Breast epithelium (tissue), 4 donors: Measurements from ENCODE around the gene SUPT20HL2. TPM values are rescaled to one million over a fixed set of nuclear protein-coding genes. Genes with fewer than 3 reads are reported as not detected.
"Not testable (repeated sequence)": the region's sequence is repeated elsewhere in the genome, so short reads cannot be mapped to it uniquely, and the experiment has no call there.

Experiments used
- DNase-seq, 2 donors: peaks; one replicate each; pipeline ENCODE4 v3.0.0-alpha.2; 2019; ENCODE audit warnings: low spot score in 2 of 2
- H3K27ac ChIP-seq, 2 donors: fragments of 200-600 bp; sonication (generic) in 1 of 2; one replicate each; pipeline ENCODE4 v1.5.1; 2016 to 2019; ENCODE audit warnings: mild to moderate bottlenecking in 1 of 2
- H3K27me3 ChIP-seq, 2 donors: fragments of 200-600 bp; sonication (generic) in 1 of 2; one replicate each; pipeline versions ENCODE4 v1.5.1 to v1.6.0; 2017 to 2019; ENCODE audit warnings: control low read depth in 1 of 2, mild to moderate bottlenecking in 1 of 2
- H3K36me3 ChIP-seq: fragments of 200-600 bp; one replicate; pipeline ENCODE4 v1.5.1; 2019
- H3K4me1 ChIP-seq, 2 donors: fragments of 200-600 bp; sonication (generic); one replicate each; pipeline ENCODE4 v1.5.1; 2016 to 2019; ENCODE audit warnings: control low read depth in 1 of 2
- H3K4me3 ChIP-seq, 3 donors: fragments of 200-600 bp; sonication (generic); 1 replicate in 2 of 3; 2 replicates in 1 of 3; pipeline ENCODE4 v1.5.1; 2016 to 2019; ENCODE audit warnings: mild to moderate bottlenecking in 3 of 3, moderate library complexity in 2 of 3
- H3K9me3 ChIP-seq, 2 donors: fragments of 200-600 bp; sonication (generic) in 1 of 2; one replicate each; pipeline ENCODE4 v1.5.1; 2016 to 2019; ENCODE audit warnings: control low read depth in 1 of 2
- CTCF ChIP-seq, 3 donors: fragments of 450-650 bp; IDR thresholded peaks; one replicate each; pipeline ENCODE4 v1.5.1; 2016 to 2017; ENCODE audit warnings: antibody characterized with exemption in 3 of 3, mild to moderate bottlenecking in 3 of 3, moderate library complexity in 3 of 3
- POLR2A ChIP-seq: fragments of 450-650 bp; IDR thresholded peaks from one replicate; pipeline ENCODE4 v1.6.1; 2016; ENCODE audit warnings: antibody characterized with exemption, mild to moderate bottlenecking, moderate library complexity
- POLR2AphosphoS5 ChIP-seq, 3 donors: sonication (generic); formaldehyde crosslinking; IDR thresholded peaks; one replicate each; pipeline ENCODE4 v1.6.1; 2017; ENCODE audit warnings: antibody characterized with exemption in 3 of 3
- intact Hi-C: fragments of 100-400 bp; cut with DNase I; formaldehyde crosslinking; loops from one replicate; pipeline ENCODE4 v1.15.1; 2023; ENCODE audit warnings: low total_unique reads
- total RNA-seq, 3 donors: library from RNA; depleted of rRNA; stranded (reverse); fragments of >200 nt; gene quantifications; one replicate each; pipeline ENCODE4 v1.1.0, GENCODE V29; 2016

SUPT20HL2 gene
- total RNA-seq, 3 donors from 2014 or later: not detected

GRCh38 chrX:24308803-24309202 lies 5.1 kb downstream of the SUPT20HL2 start:
- H3K4me3 ChIP-seq, H3K4me1 ChIP-seq, H3K36me3 ChIP-seq, H3K27ac ChIP-seq, intact Hi-C loops, DNase-seq, H3K9me3 ChIP-seq: not testable (repeated sequence)
- peaks cover 0 to 28% of the 10 kb centered on the region in 2 donors for H3K27me3 ChIP-seq

- Histone ChIP-seq H3K36me3 (no peaks in the 10 kb centered on the region), H3K9me3 (no peaks in the 10 kb centered on the region), H3K4me3 (no peak overlapping the region), H3K27me3 (peaks cover 0 to 42% of the 10 kb centered on the region in 2 donors), H3K4me1 (no peaks in the 10 kb centered on the region), H3K27ac (peak overlapping the region in 1 of 2 donors; percentile 25)
- intact Hi-C loops: no loop called here
- no peak for DNase-seq
- TF ChIP-seq POLR2AphosphoS5 (IDR thresholded peaks at IDR 0.05) (no peak), CTCF (IDR thresholded peaks at IDR 0.05) (no peak), POLR2A (no peak)
Observed at GRCh38 chrX:24306440-24306839, 7.4 kb downstream of the SUPT20HL2 start.

GRCh38 chrX:24305905-24306304 lies 8.0 kb downstream of the SUPT20HL2 start:
- H3K27me3 ChIP-seq: peaks cover 0 to 43% of the 10 kb centered on the region in 2 donors
- H3K9me3 ChIP-seq: no peaks in the 10 kb centered on the region
- H3K27ac ChIP-seq: no peak overlapping the region
- TF ChIP-seq POLR2A (no peak), POLR2AphosphoS5 (IDR thresholded peaks at IDR 0.05) (no peak), CTCF (IDR thresholded peaks at IDR 0.05) (no peak)
- intact Hi-C loops: no loop called here
- no peaks in the 10 kb centered on the region for H3K36me3 ChIP-seq
- no peak overlapping the region for H3K4me3 ChIP-seq
- DNase-seq: no peak
- no peaks in the 10 kb centered on the region for H3K4me1 ChIP-seq

- intact Hi-C loops: no loop called here
- DNase-seq: no peak
- TF ChIP-seq CTCF (IDR thresholded peaks at IDR 0.05) (no peak), POLR2A (no peak), POLR2AphosphoS5 (IDR thresholded peaks at IDR 0.05) (no peak)
- H3K4me3 ChIP-seq: no peak overlapping the region
- no peaks in the 10 kb centered on the region for H3K36me3 ChIP-seq
- H3K27ac ChIP-seq: no peak overlapping the region
- H3K4me1 ChIP-seq: no peaks in the 10 kb centered on the region
- H3K9me3 ChIP-seq: no peaks in the 10 kb centered on the region
- peaks cover 0 to 47% of the 10 kb centered on the region in 2 donors for H3K27me3 ChIP-seq
Observed at GRCh38 chrX:24301806-24302205, 12.1 kb downstream of the SUPT20HL2 start.

GRCh38 chrX:24301060-24301459 lies 12.8 kb downstream of the SUPT20HL2 start:
- Histone ChIP-seq H3K27ac (no peak overlapping the region), H3K27me3 (peaks cover 0 to 43% of the 10 kb centered on the region in 2 donors), H3K4me3 (no peak overlapping the region), H3K36me3 (no peaks in the 10 kb centered on the region), H3K9me3 (no peaks in the 10 kb centered on the region), H3K4me1 (no peaks in the 10 kb centered on the region)
- no peak for DNase-seq
- intact Hi-C loops: no loop called here
- TF ChIP-seq POLR2A (no peak), POLR2AphosphoS5 (IDR thresholded peaks at IDR 0.05) (no peak), CTCF (IDR thresholded peaks at IDR 0.05) (no peak)

- TF ChIP-seq POLR2A (no peak), POLR2AphosphoS5 (IDR thresholded peaks at IDR 0.05) (no peak), CTCF (IDR thresholded peaks at IDR 0.05) (no peak)
- H3K4me3 ChIP-seq: no peak overlapping the region
- intact Hi-C loops: no loop called here
- no peak for DNase-seq
- H3K27ac ChIP-seq: no peak overlapping the region
- no peaks in the 10 kb centered on the region for H3K4me1 ChIP-seq
- H3K27me3 ChIP-seq: peaks cover 0 to 49% of the 10 kb centered on the region in 2 donors
- no peaks in the 10 kb centered on the region for H3K9me3 ChIP-seq
- H3K36me3 ChIP-seq: no peaks in the 10 kb centered on the region
Observed at GRCh38 chrX:24298191-24298590, 15.7 kb downstream of the SUPT20HL2 start.
